Measurements from ENCODE around the gene OVOL1. TPM values are rescaled to one million over a fixed set of nuclear protein-coding genes. Genes with fewer than 3 reads are reported as not detected.

The OVOL1 gene
- total RNA-seq, 1 donor = not detected

GRCh38 chr11:65793625-65794400 is 7.0 kb downstream of the OVOL1 start:
- peaks cover 12% of the 10 kb centered on the region for H3K4me1 ChIP-seq (ENCODE audit: insufficient read depth, low read length)
- H3K9me3 ChIP-seq (ENCODE audit: low read depth, low read length) = no peaks in the 10 kb centered on the region
- H3K4me3 ChIP-seq (ENCODE audit: low read length) = no peak overlapping the region
- peaks cover 4% of the 10 kb centered on the region for H3K27me3 ChIP-seq (ENCODE audit: insufficient read depth, low read length)

- Histone ChIP-seq H3K4me1 (ENCODE audit: insufficient read depth, low read length) (peaks cover 12% of the 10 kb centered on the region), H3K4me3 (ENCODE audit: low read length) (no peak overlapping the region), H3K27me3 (ENCODE audit: insufficient read depth, low read length) (no peaks in the 10 kb centered on the region), H3K9me3 (ENCODE audit: low read depth, low read length) (no peaks in the 10 kb centered on the region)
These were observed 8.0 kb downstream of the OVOL1 start for GRCh38 chr11:65794570-65795510.

GRCh38 chr11:65796726-65797601 is 10.1 kb downstream of the OVOL1 start:
- Histone ChIP-seq H3K4me1 (ENCODE audit: insufficient read depth, low read length) (peaks cover 3% of the 10 kb centered on the region), H3K4me3 (ENCODE audit: low read length) (no peak overlapping the region), H3K9me3 (ENCODE audit: low read depth, low read length) (no peaks in the 10 kb centered on the region), H3K27me3 (ENCODE audit: insufficient read depth, low read length) (no peaks in the 10 kb centered on the region)

GRCh38 chr11:65797711-65798110 is 10.8 kb downstream of the OVOL1 start:
- H3K9me3 ChIP-seq (ENCODE audit: low read depth, low read length) = no peaks in the 10 kb centered on the region
- no peaks in the 10 kb centered on the region for H3K4me1 ChIP-seq (ENCODE audit: insufficient read depth, low read length)
- no peaks in the 10 kb centered on the region for H3K27me3 ChIP-seq (ENCODE audit: insufficient read depth, low read length)
- H3K4me3 ChIP-seq (ENCODE audit: low read length) = no peak overlapping the region

GRCh38 chr11:65798882-65799281 is 12.0 kb downstream of the OVOL1 start:
- H3K4me1 ChIP-seq (ENCODE audit: insufficient read depth, low read length) = no peaks in the 10 kb centered on the region
- H3K4me3 ChIP-seq (ENCODE audit: low read length) = no peak overlapping the region
- H3K27me3 ChIP-seq (ENCODE audit: insufficient read depth, low read length) = peaks cover 8% of the 10 kb centered on the region
- H3K9me3 ChIP-seq (ENCODE audit: low read depth, low read length) = no peaks in the 10 kb centered on the region

GRCh38 chr11:65801153-65801987 is 14.5 kb downstream of the OVOL1 start:
- H3K9me3 ChIP-seq (ENCODE audit: low read depth, low read length) = no peaks in the 10 kb centered on the region
- peaks cover 8% of the 10 kb centered on the region for H3K27me3 ChIP-seq (ENCODE audit: insufficient read depth, low read length)
- no peaks in the 10 kb centered on the region for H3K4me1 ChIP-seq (ENCODE audit: insufficient read depth, low read length)
- H3K4me3 ChIP-seq (ENCODE audit: low read length) = no peak overlapping the region

- H3K4me1 ChIP-seq (ENCODE audit: insufficient read depth, low read length) = no peaks in the 10 kb centered on the region
- H3K4me3 ChIP-seq (ENCODE audit: low read length) = no peak overlapping the region
- H3K9me3 ChIP-seq (ENCODE audit: low read depth, low read length) = no peaks in the 10 kb centered on the region
- H3K27me3 ChIP-seq (ENCODE audit: insufficient read depth, low read length) = peaks cover 8% of the 10 kb centered on the region
These were observed 16.0 kb downstream of the OVOL1 start for GRCh38 chr11:65802841-65803240.

- Histone ChIP-seq H3K4me3 (ENCODE audit: low read length) (no peak overlapping the region), H3K4me1 (ENCODE audit: insufficient read depth, low read length) (no peaks in the 10 kb centered on the region), H3K9me3 (ENCODE audit: low read depth, low read length) (no peaks in the 10 kb centered on the region), H3K27me3 (ENCODE audit: insufficient read depth, low read length) (peaks cover 8% of the 10 kb centered on the region)
These were observed 17.1 kb downstream of the OVOL1 start for GRCh38 chr11:65803797-65804492.

GRCh38 chr11:65806979-65807378 is 20.1 kb downstream of the OVOL1 start:
- Histone ChIP-seq H3K27me3 (ENCODE audit: insufficient read depth, low read length) (peaks cover 8% of the 10 kb centered on the region), H3K4me1 (ENCODE audit: insufficient read depth, low read length) (peaks cover 3% of the 10 kb centered on the region), H3K4me3 (ENCODE audit: low read length) (no peak overlapping the region), H3K9me3 (ENCODE audit: low read depth, low read length) (no peaks in the 10 kb centered on the region)

- Histone ChIP-seq H3K4me3 (ENCODE audit: low read length) (no peak overlapping the region), H3K27me3 (ENCODE audit: insufficient read depth, low read length) (peaks cover under 1% of the 10 kb centered on the region)
These were observed 22.0 kb downstream of the OVOL1 start for GRCh38 chr11:65808744-65809341.

GRCh38 chr11:65809496-65809895 is 22.6 kb downstream of the OVOL1 start:
- H3K9me3 ChIP-seq (ENCODE audit: low read depth, low read length) = no peaks in the 10 kb centered on the region
- H3K4me3 ChIP-seq (ENCODE audit: low read length) = no peak overlapping the region
- H3K27me3 ChIP-seq (ENCODE audit: insufficient read depth, low read length) = no peaks in the 10 kb centered on the region
- peaks cover 9% of the 10 kb centered on the region for H3K4me1 ChIP-seq (ENCODE audit: insufficient read depth, low read length)

More at GRCh38 chr11:65808744-65809341, 22.0 kb downstream of the OVOL1 start:
- no peaks in the 10 kb centered on the region for H3K9me3 ChIP-seq (ENCODE audit: low read depth, low read length)
- H3K4me1 ChIP-seq (ENCODE audit: insufficient read depth, low read length) = peaks cover 7% of the 10 kb centered on the region

GRCh38 chr11:65810046-65810868 is 23.4 kb downstream of the OVOL1 start:
- H3K4me3 ChIP-seq (ENCODE audit: low read length) = no peak overlapping the region
- peaks cover 13% of the 10 kb centered on the region for H3K4me1 ChIP-seq (ENCODE audit: insufficient read depth, low read length)
- no peaks in the 10 kb centered on the region for H3K9me3 ChIP-seq (ENCODE audit: low read depth, low read length)
- no peaks in the 10 kb centered on the region for H3K27me3 ChIP-seq (ENCODE audit: insufficient read depth, low read length)
